Renal cortical epithelial cell (primary cell): ENCODE measurements around the gene CAPN15. TPM values are rescaled to one million over a fixed set of nuclear protein-coding genes. Genes with fewer than 3 reads are reported as not detected.
"Not testable (repeated sequence)": the region's sequence is repeated elsewhere in the genome, so short reads cannot be mapped to it uniquely, and the experiment has no call there.

ENCODE experiments used
- DNase-seq: peaks from one replicate; pipeline ENCODE4 v3.0.0-alpha.2; 2011; ENCODE audit warnings: low read depth
- total RNA-seq: library from RNA; depleted of rRNA; stranded (reverse); fragments of >200 nt; gene quantifications from 2 replicates; pipeline ENCODE4 v1.2.3, GENCODE V29; 2014

CAPN15 gene
- total RNA-seq, 1 donor from 2014 or later, result 82.0 TPM

DNA sequence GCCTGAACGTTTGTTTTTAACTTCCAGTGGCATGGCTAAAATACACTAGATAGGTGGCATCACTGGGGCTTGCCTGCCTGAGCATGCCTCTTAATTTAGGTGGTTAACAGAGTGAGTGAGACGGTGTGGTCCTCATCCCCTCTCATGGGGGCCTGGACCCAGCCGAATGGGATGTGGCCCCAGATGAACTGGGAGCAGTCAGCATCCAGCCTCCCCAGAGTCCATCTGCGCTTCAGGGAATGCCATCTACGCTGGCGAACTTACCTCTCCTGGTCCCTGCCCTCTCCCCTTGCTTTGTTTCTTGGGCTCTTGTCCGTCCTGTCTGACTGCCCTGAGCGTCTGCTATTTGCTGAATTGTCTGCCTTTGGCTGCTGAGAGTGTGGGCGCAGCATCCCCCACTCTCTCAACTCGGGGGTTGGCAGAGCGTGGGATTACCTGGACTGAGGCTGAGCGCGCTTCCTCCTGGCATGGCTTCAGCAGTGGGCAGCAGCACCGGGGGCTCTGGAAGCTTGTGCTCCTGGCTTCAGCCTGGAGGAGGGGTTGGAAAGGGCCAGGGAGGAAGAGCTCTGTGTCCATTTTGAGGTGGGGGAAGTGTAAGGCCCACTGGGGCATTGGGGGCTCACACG, 64.5 kb downstream of the CAPN15 start:
- no peak for DNase-seq

DNA sequence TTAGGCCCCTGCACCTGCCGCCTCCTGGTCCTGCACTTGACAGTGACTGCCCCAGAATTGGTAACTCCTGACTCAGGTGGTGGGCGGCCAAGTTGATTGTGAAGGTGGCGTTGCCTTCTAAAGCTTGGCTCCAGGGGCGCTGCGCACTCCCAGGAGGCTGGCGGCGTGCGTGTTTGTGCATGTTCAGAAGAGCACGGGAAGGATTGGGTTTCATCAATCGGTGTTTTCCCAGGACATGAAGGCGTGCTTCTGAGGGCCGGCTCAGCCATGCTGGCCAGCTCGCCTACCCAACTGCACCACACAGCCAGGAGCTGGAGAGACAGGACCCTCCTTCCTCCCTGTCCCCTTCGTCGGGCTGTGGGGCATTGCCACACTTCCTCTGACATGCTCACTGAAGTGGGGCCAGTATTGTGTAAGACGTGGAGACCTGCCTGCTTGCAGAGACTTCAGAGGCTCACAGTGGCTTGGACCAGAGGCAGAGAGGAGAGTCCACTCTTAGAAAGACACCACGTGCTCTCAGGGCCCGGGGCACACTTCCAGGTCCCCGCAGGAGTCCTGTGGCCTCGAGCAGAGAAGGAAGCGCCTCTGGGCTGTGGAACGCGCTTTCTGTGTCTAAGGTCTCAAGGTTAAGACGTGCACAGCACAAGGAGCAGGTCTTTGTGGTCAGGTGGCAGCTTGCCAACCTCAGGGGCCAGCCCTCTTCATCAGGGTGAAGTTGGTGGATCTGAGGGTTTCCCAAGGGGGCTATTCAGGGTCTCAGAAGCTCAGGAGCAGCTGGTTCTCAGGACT, 65.2 kb downstream of the CAPN15 start:
- DNase-seq, result peak; percentile 72

- DNase-seq, result peak; percentile 68
Measured at GRCh38 chr16:593406-593805, 65.9 kb downstream of the CAPN15 start.

- no peak for DNase-seq
Measured at GRCh38 chr16:593807-594206, 66.3 kb downstream of the CAPN15 start.

DNA sequence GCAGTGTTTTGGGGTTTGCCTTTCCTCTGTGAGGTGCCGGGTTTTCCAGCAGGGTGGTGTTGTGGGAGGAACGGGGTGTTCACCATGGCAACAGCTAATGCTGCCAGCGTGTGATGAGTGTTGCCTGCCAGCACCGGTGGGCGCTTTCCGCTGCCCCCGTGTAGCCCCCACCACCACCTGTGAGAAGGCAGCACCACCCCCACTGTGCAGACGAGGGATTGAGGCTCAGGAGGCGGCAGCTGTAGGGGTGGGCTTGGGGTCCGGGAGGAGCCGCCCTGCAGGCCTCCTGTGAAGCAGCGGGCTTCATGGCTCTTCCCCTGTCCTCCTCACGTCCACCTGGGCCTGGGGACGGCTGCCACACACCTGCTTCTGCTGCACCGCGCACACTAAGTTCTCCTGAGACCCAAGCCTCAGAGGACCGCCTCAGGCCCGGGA, 67.6 kb downstream of the CAPN15 start:
- DNase-seq, result no peak

GRCh38 chr16:595942-596735, 68.6 kb downstream of the CAPN15 start:
- no peak for DNase-seq

- DNase-seq, result no peak
Measured at GRCh38 chr16:596736-597060, 69.2 kb downstream of the CAPN15 start.

DNA sequence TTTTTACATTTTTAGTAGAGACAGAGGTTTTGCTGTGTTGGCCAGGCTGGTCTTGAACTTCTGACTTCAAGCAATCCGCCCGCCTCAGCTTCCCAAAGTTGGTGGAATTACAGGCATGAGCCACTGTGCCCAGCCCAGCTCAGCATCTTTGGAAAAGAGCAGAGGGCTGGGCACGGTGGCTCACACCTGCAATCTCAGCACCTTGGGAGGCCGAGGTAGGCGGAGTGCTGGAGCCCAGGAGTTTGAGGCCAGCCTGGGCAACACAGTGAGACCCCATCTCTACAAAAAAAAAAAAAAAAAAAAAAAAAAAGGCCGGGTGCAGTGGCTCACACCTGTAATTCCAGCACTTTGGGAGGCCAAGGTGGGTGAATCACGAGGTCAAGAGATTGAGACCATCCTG, 70.1 kb downstream of the CAPN15 start:
- DNase-seq, result not testable (repeated sequence)

DNA sequence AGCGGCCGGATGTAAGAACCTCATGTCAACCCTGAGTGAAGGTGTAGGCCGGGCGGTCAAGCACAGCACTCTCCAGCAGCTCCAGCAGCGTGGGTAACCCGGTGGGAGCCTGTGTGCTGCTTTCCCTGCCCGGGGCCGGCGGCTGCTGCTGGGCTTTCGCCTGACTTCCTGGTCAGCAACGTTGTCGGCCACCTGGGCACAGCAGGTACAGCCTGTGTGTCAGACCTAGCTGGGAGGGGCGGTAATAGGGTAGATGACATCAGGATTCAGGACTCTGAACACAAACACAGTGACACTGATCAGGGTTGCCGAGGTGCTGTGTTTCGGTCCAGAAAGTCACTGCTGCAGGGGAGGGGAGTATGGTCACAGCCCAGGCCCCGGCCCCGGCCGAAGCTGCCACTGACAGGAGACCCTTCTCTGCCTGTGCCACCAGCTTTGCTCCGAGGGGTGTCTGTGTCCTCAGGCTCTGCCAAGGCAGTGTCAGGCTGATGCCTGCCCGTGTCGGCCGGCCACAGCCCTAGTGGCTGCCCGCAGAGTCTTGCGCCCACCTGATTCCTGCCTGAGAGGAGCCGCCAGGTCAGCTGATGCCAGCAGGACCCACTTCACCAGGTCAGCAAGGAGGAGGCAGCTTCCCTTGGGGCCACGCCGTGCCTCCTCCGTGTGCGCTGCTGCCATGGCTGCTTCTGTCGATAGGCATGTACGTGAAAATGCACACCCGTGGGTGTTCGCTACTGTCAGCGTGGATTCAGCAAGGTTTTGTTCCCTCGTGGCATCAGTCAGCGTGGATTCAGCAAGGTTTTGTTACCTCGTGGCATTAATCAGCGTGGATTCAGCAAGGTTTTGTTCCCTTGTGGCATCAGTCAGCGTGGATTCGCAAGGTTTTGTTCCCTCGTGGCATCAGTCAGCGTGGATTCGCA, 71.6 kb downstream of the CAPN15 start:
- no peak for DNase-seq

- no peak for DNase-seq
Measured at GRCh38 chr16:600781-601180, 73.3 kb downstream of the CAPN15 start.

GRCh38 chr16:603933-604332, 76.4 kb downstream of the CAPN15 start:
- DNase-seq, result no peak

Other genes with a start within 250 kb of the CAPN15 start
- not detected in 2 replicates for gene ARHGDIG, start 247.1 kb upstream of the CAPN15 start, total RNA-seq
- not detected in 2 replicates for gene PDIA2, start 244.5 kb upstream of the CAPN15 start, total RNA-seq
- 38.7 and 43.5 TPM in 2 replicates for gene AXIN1, start 175.0 kb upstream of the CAPN15 start, total RNA-seq
- gene MRPL28, start 157.2 kb upstream of the CAPN15 start, total RNA-seq, result 59.4 and 95.9 TPM in 2 replicates
- 87.2 and 92.8 TPM in 2 replicates for gene PGAP6, start 145.7 kb upstream of the CAPN15 start, total RNA-seq
- 27.6 and 50.0 TPM in 2 replicates for gene NME4, start 130.5 kb upstream of the CAPN15 start, total RNA-seq
- 13.0 and 17.5 TPM in 2 replicates for gene DECR2, start 125.8 kb upstream of the CAPN15 start, total RNA-seq
- gene RAB11FIP3, start 102.1 kb upstream of the CAPN15 start, total RNA-seq, result 20.5 and 72.5 TPM in 2 replicates
- 0.05 TPM in 1 of 2 replicates, not detected in the other for gene PRR35, start 32.7 kb downstream of the CAPN15 start, total RNA-seq
- 0.85 TPM in 1 of 2 replicates, not detected in the other for gene NHLRC4, start 39.3 kb downstream of the CAPN15 start, total RNA-seq
- 30.9 and 68.5 TPM in 2 replicates for gene PIGQ, start 42.3 kb downstream of the CAPN15 start, total RNA-seq
- 8.0 and 12.1 TPM in 2 replicates for gene RAB40C, start 62.4 kb downstream of the CAPN15 start, total RNA-seq
- 0.35 TPM in 1 of 2 replicates, not detected in the other for gene WFIKKN1, start 103.3 kb downstream of the CAPN15 start, total RNA-seq
- 54.4 and 93.1 TPM in 2 replicates for gene METTL26, start 108.6 kb downstream of the CAPN15 start, total RNA-seq
- 17.6 and 26.4 TPM in 2 replicates for gene MCRIP2, start 114.1 kb downstream of the CAPN15 start, total RNA-seq
- 6.9 and 18.5 TPM in 2 replicates for gene WDR90, start 121.7 kb downstream of the CAPN15 start, total RNA-seq
- 31.1 and 43.6 TPM in 2 replicates for gene RHOT2, start 140.4 kb downstream of the CAPN15 start, total RNA-seq
- gene RHBDL1, start 148.0 kb downstream of the CAPN15 start, total RNA-seq, result 0.94 and 1.6 TPM in 2 replicates
- gene STUB1, start 152.7 kb downstream of the CAPN15 start, total RNA-seq, result 78.5 and 115 TPM in 2 replicates
- gene JMJD8, start 156.6 kb downstream of the CAPN15 start, total RNA-seq, result 33.5 and 52.3 TPM in 2 replicates
- gene WDR24, start 162.7 kb downstream of the CAPN15 start, total RNA-seq, result 1.4 and 7.9 TPM in 2 replicates
- gene FBXL16, start 178.1 kb downstream of the CAPN15 start, total RNA-seq, result 0.40 TPM in 1 of 2 replicates, not detected in the other
- 65.8 and 74.7 TPM in 2 replicates for gene METRN, start 187.4 kb downstream of the CAPN15 start, total RNA-seq
- gene ANTKMT, start 193.4 kb downstream of the CAPN15 start, total RNA-seq, result 23.1 and 73.8 TPM in 2 replicates
- gene CCDC78, start 198.7 kb downstream of the CAPN15 start, total RNA-seq, result 0.69 and 0.70 TPM in 2 replicates
- gene HAGHL, start 199.4 kb downstream of the CAPN15 start, total RNA-seq, result 10.5 and 24.1 TPM in 2 replicates
- 21.7 and 28.5 TPM in 2 replicates for gene CIAO3, start 213.3 kb downstream of the CAPN15 start, total RNA-seq
- 1.3 and 13.5 TPM in 2 replicates for gene MSLN, start 233.0 kb downstream of the CAPN15 start, total RNA-seq